OCI-LY1 (cell line): ENCODE results near the gene JAKMIP3.

Experiments used
- H2AFZ ChIP-seq: fragments of 200-600 bp; sonication (generic), shearing (Covaris generic); 2 replicates; pipeline ENCODE4 v1.6.0; 2014; ENCODE audit warnings: antibody characterized with exemption, mild to moderate bottlenecking, low read length
- H3F3A ChIP-seq: fragments of 200-600 bp; sonication (generic), shearing (Covaris generic); 2 replicates; pipeline ENCODE4 v1.6.0; 2014; ENCODE audit warnings: mild to moderate bottlenecking, antibody characterized with exemption, low read length, moderate library complexity; ENCODE audit not compliant: insufficient read depth
- H3K27ac ChIP-seq: fragments of 200-600 bp; sonication (generic); 2 replicates; pipeline ENCODE4 v1.5.1; 2014; ENCODE audit warnings: low read length, mixed run types, mild to moderate bottlenecking, low read depth; ENCODE audit not compliant: poor library complexity, severe bottlenecking
- H3K27me3 ChIP-seq: fragments of 200-600 bp; sonication (generic); 2 replicates; pipeline ENCODE4 v1.6.0; 2014; ENCODE audit warnings: antibody characterized with exemption, mild to moderate bottlenecking, low read length, moderate library complexity; ENCODE audit not compliant: insufficient read depth
- H3K36me3 ChIP-seq: fragments of 200-600 bp; sonication (generic); 2 replicates; pipeline ENCODE4 v1.6.1; 2014; ENCODE audit warnings: mild to moderate bottlenecking, antibody characterized with exemption, low read length, moderate library complexity, mixed read lengths; ENCODE audit not compliant: insufficient read depth
- H3K4me1 ChIP-seq: fragments of 200-600 bp; sonication (generic); 2 replicates; pipeline ENCODE4 v1.5.1; 2014; ENCODE audit warnings: mild to moderate bottlenecking, low read length, moderate library complexity; ENCODE audit not compliant: insufficient read depth, severe bottlenecking
- H3K4me2 ChIP-seq: fragments of 200-600 bp; sonication (generic), shearing (Covaris generic); 2 replicates; pipeline ENCODE4 v1.6.1; 2014; ENCODE audit warnings: low read length
- H3K4me3 ChIP-seq: fragments of 200-600 bp; sonication (generic); 2 replicates; pipeline ENCODE4 v1.5.1; 2014; ENCODE audit warnings: low read length, low read depth, mild to moderate bottlenecking, mixed read lengths; ENCODE audit not compliant: poor library complexity, severe bottlenecking
- H3K79me2 ChIP-seq: fragments of 200-600 bp; shearing (Covaris generic); 2 replicates; pipeline ENCODE4 v1.6.1; 2016; ENCODE audit warnings: mixed run types, low read length, mixed read lengths; ENCODE audit not compliant: insufficient read depth
- H3K9ac ChIP-seq: fragments of 200-600 bp; sonication (generic), shearing (Covaris generic); 2 replicates; pipeline ENCODE4 v1.6.1; 2014; ENCODE audit warnings: mild to moderate bottlenecking, low read length, mixed read lengths
- H3K9me2 ChIP-seq: fragments of 200-600 bp; sonication (generic), shearing (Covaris generic); 2 replicates; pipeline ENCODE4 v1.6.1; 2014; ENCODE audit warnings: low read depth, mild to moderate bottlenecking, low read length, mixed read lengths
- H3K9me3 ChIP-seq: fragments of 200-600 bp; shearing (Covaris generic); 2 replicates; pipeline ENCODE4 v1.6.1; 2014; ENCODE audit warnings: low read length, mixed read lengths
- H4K20me1 ChIP-seq: fragments of 200-600 bp; sonication (generic), shearing (Covaris generic); 2 replicates; pipeline ENCODE4 v1.6.0; 2016; ENCODE audit warnings: mild to moderate bottlenecking, low read length; ENCODE audit not compliant: insufficient read depth
- CTCF ChIP-seq: fragments of 200-600 bp; sonication (generic), shearing (Covaris generic); IDR thresholded peaks from 2 replicates; pipeline ENCODE4 v1.5.1; 2017; ENCODE audit warnings: mild to moderate bottlenecking, antibody characterized with exemption, low read length, moderate library complexity, mixed read lengths
- EZH2 ChIP-seq: fragments of 200-600 bp; sonication (generic), shearing (Covaris generic); IDR thresholded peaks from 2 replicates; pipeline ENCODE4 v1.8.0; 2017; ENCODE audit warnings: borderline replicate concordance, mixed run types, mild to moderate bottlenecking, antibody characterized with exemption, low read length, moderate library complexity, mixed read lengths

The JAKMIP3 gene

GRCh38 chr10:132111121-132111731 lies 45.5 kb downstream of the JAKMIP3 start:
- H3K9me2 ChIP-seq: no peaks in the 10 kb centered on the region
- TF ChIP-seq CTCF (no peak), EZH2 (no peak)
- no peak overlapping the region for H3K9ac ChIP-seq
- H3K27ac ChIP-seq: no peak overlapping the region
- H3K4me1 ChIP-seq: no peaks in the 10 kb centered on the region
- no peaks in the 10 kb centered on the region for H3F3A ChIP-seq
- no peaks in the 10 kb centered on the region for H3K27me3 ChIP-seq
- H4K20me1 ChIP-seq: no peaks in the 10 kb centered on the region
- H2AFZ ChIP-seq: no peak overlapping the region
- H3K36me3 ChIP-seq: no peaks in the 10 kb centered on the region
- no peak overlapping the region for H3K4me3 ChIP-seq
- no peaks in the 10 kb centered on the region for H3K79me2 ChIP-seq
- H3K9me3 ChIP-seq: no peaks in the 10 kb centered on the region
- H3K4me2 ChIP-seq: no peak overlapping the region

GRCh38 chr10:132111871-132112341 lies 46.2 kb downstream of the JAKMIP3 start:
- Histone ChIP-seq H3K27ac (no peak overlapping the region), H3K9me3 (no peaks in the 10 kb centered on the region), H3K79me2 (no peaks in the 10 kb centered on the region), H3K4me3 (no peak overlapping the region), H3K4me2 (no peak overlapping the region), H3K9me2 (no peaks in the 10 kb centered on the region), H3K9ac (no peak overlapping the region), H2AFZ (no peak overlapping the region), H3K4me1 (no peaks in the 10 kb centered on the region), H4K20me1 (no peaks in the 10 kb centered on the region), H3K36me3 (no peaks in the 10 kb centered on the region), H3K27me3 (no peaks in the 10 kb centered on the region), H3F3A (no peaks in the 10 kb centered on the region)
- TF ChIP-seq EZH2: no peak
- TF ChIP-seq CTCF: no peak

- H3K4me2 ChIP-seq: no peak overlapping the region
- H3K27me3 ChIP-seq: no peaks in the 10 kb centered on the region
- H3K9ac ChIP-seq: no peak overlapping the region
- H3K4me3 ChIP-seq: no peak overlapping the region
- no peaks in the 10 kb centered on the region for H3K79me2 ChIP-seq
- no peak overlapping the region for H3K27ac ChIP-seq
- H2AFZ ChIP-seq: no peak overlapping the region
- TF ChIP-seq EZH2 (no peak), CTCF (no peak)
- H3K9me3 ChIP-seq: no peaks in the 10 kb centered on the region
- H4K20me1 ChIP-seq: no peaks in the 10 kb centered on the region
- H3F3A ChIP-seq: no peaks in the 10 kb centered on the region
- H3K36me3 ChIP-seq: no peaks in the 10 kb centered on the region
- no peaks in the 10 kb centered on the region for H3K9me2 ChIP-seq
- no peaks in the 10 kb centered on the region for H3K4me1 ChIP-seq
Measured at GRCh38 chr10:132112611-132113010, 46.9 kb downstream of the JAKMIP3 start.
